ENCODE measurements around the gene XRN2.

Gene XRN2

DNA sequence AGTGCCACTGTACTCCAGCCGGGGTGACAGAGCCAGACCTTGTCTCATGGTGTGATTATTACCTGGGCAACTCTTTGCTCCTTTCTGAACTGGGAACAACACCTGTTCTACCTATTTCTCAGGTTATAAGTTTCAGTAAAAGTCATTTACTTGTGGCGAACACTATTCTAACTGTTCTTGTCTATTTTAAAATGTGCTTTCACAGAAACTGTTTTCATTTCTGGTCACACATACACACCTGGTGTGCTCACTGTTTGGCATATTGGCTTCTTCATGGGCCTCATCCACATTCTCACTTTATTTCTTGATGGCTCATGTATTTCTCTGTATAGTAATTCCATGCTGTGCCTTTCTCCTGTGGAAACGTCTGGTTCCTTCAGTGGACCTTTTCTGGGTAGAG lies 30.5 kb upstream of the XRN2 start:
- Histone ChIP-seq H3K9ac (ENCODE audit: low read depth, low read length) (no peak overlapping the region), H3K36me3 (ENCODE audit: control insufficient read depth, insufficient read depth, low read length) (no peaks in the 10 kb centered on the region), H3K27me3 (ENCODE audit: control insufficient read depth, insufficient read depth, low read length) (no peaks in the 10 kb centered on the region), H3K4me1 (ENCODE audit: control insufficient read depth, insufficient read depth, low read length) (no peaks in the 10 kb centered on the region), H3K4me3 (ENCODE audit: low read depth, low read length) (no peak overlapping the region), H3K9me3 (ENCODE audit: control insufficient read depth, insufficient read depth, low read length) (no peaks in the 10 kb centered on the region), H3K27ac (ENCODE audit: low read depth, low read length) (no peak overlapping the region)

DNA sequence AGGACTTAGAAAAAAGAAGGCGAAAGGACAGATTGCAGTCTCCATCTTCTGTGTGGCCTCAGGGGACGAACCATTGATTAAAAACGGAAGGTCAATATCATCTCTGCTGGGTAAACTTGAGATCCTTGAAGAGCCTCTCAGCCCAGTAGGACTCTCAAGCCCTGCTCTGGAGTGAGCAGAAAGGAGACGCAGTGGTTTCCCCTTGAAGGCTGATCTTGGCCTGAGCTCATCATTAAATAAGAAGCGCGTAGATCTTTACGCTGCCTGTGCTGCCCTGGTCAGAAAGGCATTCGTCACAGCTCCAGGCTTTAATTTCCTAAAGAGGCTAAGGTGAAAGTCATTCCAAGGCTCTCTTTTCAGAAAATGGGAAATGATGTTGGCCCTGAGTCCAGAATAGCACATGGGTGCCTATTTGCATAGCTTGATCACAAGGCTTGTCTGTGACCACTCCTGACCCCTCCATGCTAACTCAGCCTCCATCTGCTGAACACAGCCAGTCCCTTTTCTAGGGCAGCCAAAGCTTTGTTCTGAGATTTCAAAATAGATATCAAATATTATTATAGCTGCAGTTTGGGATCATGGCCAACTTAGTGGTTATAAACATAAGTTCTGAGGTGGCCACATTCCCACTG lies 29.3 kb upstream of the XRN2 start:
- Histone ChIP-seq H3K9me3 (ENCODE audit: control insufficient read depth, insufficient read depth, low read length) (no peaks in the 10 kb centered on the region), H3K27ac (ENCODE audit: low read depth, low read length) (no peak overlapping the region), H3K27me3 (ENCODE audit: control insufficient read depth, insufficient read depth, low read length) (no peaks in the 10 kb centered on the region), H3K9ac (ENCODE audit: low read depth, low read length) (no peak overlapping the region), H3K36me3 (ENCODE audit: control insufficient read depth, insufficient read depth, low read length) (no peaks in the 10 kb centered on the region), H3K4me1 (ENCODE audit: control insufficient read depth, insufficient read depth, low read length) (no peaks in the 10 kb centered on the region), H3K4me3 (ENCODE audit: low read depth, low read length) (no peak overlapping the region)

DNA sequence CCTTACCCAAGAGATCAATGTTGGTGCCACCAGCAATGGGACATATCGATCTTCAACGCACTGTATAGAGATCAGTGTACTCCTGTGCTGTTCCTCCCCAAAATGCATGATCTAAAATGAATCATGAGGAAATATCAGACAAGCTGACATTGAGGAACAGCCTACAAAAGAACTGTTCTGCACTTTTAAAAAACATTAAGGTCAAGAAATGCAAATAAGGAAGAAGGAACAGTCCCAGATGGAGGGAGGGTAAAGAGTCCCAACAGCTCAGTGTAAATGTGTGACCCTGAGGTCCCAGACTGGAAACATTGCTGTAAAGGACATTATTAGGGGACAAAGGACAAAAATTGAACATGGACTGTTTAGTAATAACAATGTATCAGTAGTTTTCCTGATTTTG lies 24.3 kb upstream of the XRN2 start:
- no peak overlapping the region for H3K9ac ChIP-seq (ENCODE audit: low read depth, low read length)
- H3K4me3 ChIP-seq (ENCODE audit: low read depth, low read length): no peak overlapping the region
- no peaks in the 10 kb centered on the region for H3K36me3 ChIP-seq (ENCODE audit: control insufficient read depth, insufficient read depth, low read length)
- no peaks in the 10 kb centered on the region for H3K4me1 ChIP-seq (ENCODE audit: control insufficient read depth, insufficient read depth, low read length)
- no peaks in the 10 kb centered on the region for H3K27me3 ChIP-seq (ENCODE audit: control insufficient read depth, insufficient read depth, low read length)
- no peak overlapping the region for H3K27ac ChIP-seq (ENCODE audit: low read depth, low read length)
- no peaks in the 10 kb centered on the region for H3K9me3 ChIP-seq (ENCODE audit: control insufficient read depth, insufficient read depth, low read length)

DNA sequence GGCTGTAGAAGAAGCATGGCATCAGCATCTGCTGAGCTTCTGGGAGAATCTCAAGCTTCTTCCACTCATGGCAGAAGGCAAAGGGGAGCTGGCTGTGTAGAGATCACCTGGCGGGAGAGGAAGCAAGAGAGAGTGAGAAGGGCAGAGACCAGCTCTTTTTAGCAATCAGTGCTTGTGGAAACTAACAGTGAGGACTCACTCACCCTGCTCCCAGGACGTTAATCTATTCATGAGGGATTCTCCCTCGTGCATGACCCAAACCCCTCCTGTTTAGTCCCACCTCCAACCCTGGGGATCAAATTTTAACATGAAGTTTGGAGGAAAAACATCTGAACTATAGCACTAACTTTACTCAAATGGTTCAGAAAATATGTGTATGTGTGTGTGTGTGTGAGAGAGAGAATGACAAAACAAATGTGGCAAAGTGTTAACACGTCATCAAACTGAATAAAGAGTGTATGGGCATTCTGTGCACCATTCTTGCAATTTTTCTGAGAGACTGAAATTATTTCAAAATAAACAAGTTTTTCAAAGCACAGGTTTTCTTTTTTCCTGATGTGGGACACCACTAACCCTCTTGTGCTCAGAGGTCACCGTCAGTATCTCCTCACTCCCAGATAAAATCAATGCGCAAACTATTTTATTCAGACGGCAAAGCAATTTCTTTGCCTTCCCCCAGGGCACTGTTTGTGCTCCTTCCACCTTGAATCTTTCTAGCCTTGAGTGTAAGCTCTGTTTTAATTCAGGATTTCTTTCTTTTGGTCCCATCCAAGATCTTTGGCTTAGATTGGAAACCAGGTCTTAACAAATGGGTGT lies 23.2 kb upstream of the XRN2 start:
- Histone ChIP-seq H3K27me3 (ENCODE audit: control insufficient read depth, insufficient read depth, low read length) (no peaks in the 10 kb centered on the region), H3K4me3 (ENCODE audit: low read depth, low read length) (no peak overlapping the region), H3K36me3 (ENCODE audit: control insufficient read depth, insufficient read depth, low read length) (no peaks in the 10 kb centered on the region), H3K9me3 (ENCODE audit: control insufficient read depth, insufficient read depth, low read length) (no peaks in the 10 kb centered on the region), H3K9ac (ENCODE audit: low read depth, low read length) (no peak overlapping the region), H3K27ac (ENCODE audit: low read depth, low read length) (no peak overlapping the region), H3K4me1 (ENCODE audit: control insufficient read depth, insufficient read depth, low read length) (no peaks in the 10 kb centered on the region)

DNA sequence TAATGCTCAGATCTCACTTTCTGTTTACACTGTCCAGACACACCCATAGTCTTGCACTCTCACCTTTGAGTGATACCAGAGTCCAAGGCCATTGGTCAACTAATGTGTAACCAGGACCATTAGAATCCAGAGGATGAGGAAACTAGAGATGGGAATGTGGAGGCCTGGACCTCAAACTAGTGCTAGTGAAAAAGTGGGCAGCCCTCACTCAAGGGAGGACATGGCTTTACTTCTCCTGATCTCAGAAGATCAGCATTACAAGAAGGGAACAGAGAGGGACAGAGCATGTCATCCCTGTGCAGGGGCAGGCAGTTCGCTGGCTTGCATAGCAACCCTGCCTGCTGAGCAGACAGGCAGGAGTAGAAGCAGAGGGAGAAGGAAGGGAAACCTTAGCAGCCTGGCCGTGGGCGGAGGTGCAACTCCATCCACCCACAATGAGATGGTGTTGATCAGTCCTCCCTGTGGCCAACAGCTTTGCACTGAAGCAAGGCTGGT lies 22.6 kb upstream of the XRN2 start:
- H3K4me3 ChIP-seq (ENCODE audit: low read depth, low read length): no peak overlapping the region
- no peaks in the 10 kb centered on the region for H3K9me3 ChIP-seq (ENCODE audit: control insufficient read depth, insufficient read depth, low read length)
- H3K27ac ChIP-seq (ENCODE audit: low read depth, low read length): no peak overlapping the region

DNA sequence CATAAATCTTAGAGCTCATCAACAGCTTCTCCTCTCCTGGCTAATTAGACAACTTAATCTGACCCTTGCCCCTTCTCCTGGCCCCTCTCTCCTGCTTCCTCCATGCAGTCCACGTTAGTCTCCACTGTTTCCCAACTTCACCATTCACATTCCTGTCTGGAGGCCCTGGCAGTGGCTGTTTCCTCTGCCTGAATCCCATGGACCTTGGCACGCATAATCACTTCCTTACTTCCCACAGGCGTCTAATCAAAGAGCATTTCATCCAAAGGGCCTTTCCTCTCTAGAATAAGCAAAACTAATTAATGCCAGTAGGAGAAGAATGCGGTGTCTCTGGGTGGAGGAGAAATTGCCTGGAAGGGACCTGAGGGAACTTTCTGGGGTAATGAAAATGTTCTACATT lies 16.4 kb upstream of the XRN2 start:
- Histone ChIP-seq H3K4me3 (ENCODE audit: low read depth, low read length) (no peak overlapping the region), H3K9ac (ENCODE audit: low read depth, low read length) (no peak overlapping the region), H3K36me3 (ENCODE audit: control insufficient read depth, insufficient read depth, low read length) (no peaks in the 10 kb centered on the region), H3K9me3 (ENCODE audit: control insufficient read depth, insufficient read depth, low read length) (no peaks in the 10 kb centered on the region), H3K4me1 (ENCODE audit: control insufficient read depth, insufficient read depth, low read length) (no peaks in the 10 kb centered on the region), H3K27ac (ENCODE audit: low read depth, low read length) (no peak overlapping the region), H3K27me3 (ENCODE audit: control insufficient read depth, insufficient read depth, low read length) (no peaks in the 10 kb centered on the region)

More for the DNA sequence above, 22.6 kb upstream of the XRN2 start:
- no peaks in the 10 kb centered on the region for H3K36me3 ChIP-seq (ENCODE audit: control insufficient read depth, insufficient read depth, low read length)
- H3K9ac ChIP-seq (ENCODE audit: low read depth, low read length): no peak overlapping the region
- no peaks in the 10 kb centered on the region for H3K27me3 ChIP-seq (ENCODE audit: control insufficient read depth, insufficient read depth, low read length)
- H3K4me1 ChIP-seq (ENCODE audit: control insufficient read depth, insufficient read depth, low read length): no peaks in the 10 kb centered on the region

DNA sequence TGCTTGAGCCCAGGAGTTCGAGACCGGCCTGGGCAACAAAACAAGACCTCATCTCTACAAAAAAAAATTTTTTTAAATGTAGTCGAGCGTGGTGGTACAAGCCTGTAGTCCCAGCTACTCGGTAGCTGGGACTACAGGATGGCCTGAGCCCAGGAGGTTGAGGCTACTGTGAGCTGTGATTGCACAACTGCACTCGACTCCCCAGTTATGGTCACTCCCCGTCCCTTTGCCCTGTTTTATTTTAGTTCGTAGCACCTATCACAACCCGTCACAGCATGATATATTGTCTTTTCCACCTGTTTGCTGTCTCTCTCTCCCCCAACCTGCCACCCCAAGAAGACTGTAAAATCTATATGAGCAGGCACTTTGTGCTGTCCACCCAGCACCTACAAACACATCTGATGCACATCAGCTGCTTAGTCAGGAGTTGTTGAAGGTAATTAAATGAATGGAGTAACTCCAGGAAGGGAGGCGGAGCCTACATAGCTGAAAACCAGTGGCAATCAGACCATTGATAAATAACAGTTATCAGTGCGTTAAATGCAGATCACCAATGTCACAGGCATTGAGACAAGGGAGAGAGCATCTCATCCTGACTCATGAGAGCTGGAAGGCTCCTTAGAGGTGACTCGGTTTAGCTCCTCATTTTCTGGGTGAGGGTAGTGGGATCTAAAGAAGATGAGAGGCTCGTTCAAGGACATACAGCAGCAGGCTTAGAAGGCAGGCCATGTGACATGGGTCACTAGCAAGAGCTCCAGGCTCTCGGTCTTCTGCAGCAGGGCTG lies 14.4 kb upstream of the XRN2 start:
- no peak overlapping the region for H3K9ac ChIP-seq (ENCODE audit: low read depth, low read length)
- H3K27ac ChIP-seq (ENCODE audit: low read depth, low read length): no peak overlapping the region
- no peaks in the 10 kb centered on the region for H3K9me3 ChIP-seq (ENCODE audit: control insufficient read depth, insufficient read depth, low read length)
- no peak overlapping the region for H3K4me3 ChIP-seq (ENCODE audit: low read depth, low read length)
- H3K36me3 ChIP-seq (ENCODE audit: control insufficient read depth, insufficient read depth, low read length): no peaks in the 10 kb centered on the region
- no peaks in the 10 kb centered on the region for H3K27me3 ChIP-seq (ENCODE audit: control insufficient read depth, insufficient read depth, low read length)
- H3K4me1 ChIP-seq (ENCODE audit: control insufficient read depth, insufficient read depth, low read length): no peaks in the 10 kb centered on the region

DNA sequence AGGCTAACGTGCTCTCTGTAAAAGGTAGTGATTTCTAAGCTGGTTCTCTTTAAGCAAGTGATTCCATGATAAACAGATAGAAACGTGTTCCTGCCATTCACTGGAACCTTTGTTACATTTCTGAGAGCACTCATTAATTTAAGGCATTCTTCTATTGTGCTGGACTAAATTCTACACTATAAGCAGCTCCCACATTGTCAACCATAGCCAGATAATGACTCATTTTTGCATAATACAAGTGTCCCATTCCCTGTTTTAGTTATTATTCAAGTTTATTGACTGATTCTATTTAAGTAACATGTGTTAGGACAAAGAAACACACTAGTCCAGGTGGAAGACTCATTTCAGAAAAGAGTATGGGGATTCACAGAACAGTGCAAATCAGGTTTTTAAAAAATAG lies 13.5 kb upstream of the XRN2 start:
- Histone ChIP-seq H3K4me3 (ENCODE audit: low read depth, low read length) (no peak overlapping the region), H3K9ac (ENCODE audit: low read depth, low read length) (no peak overlapping the region), H3K4me1 (ENCODE audit: control insufficient read depth, insufficient read depth, low read length) (peaks cover 4% of the 10 kb centered on the region; the same call in 1 of the 2 replicates), H3K36me3 (ENCODE audit: control insufficient read depth, insufficient read depth, low read length) (no peaks in the 10 kb centered on the region), H3K27ac (ENCODE audit: low read depth, low read length) (no peak overlapping the region), H3K9me3 (ENCODE audit: control insufficient read depth, insufficient read depth, low read length) (no peaks in the 10 kb centered on the region), H3K27me3 (ENCODE audit: control insufficient read depth, insufficient read depth, low read length) (no peaks in the 10 kb centered on the region)

DNA sequence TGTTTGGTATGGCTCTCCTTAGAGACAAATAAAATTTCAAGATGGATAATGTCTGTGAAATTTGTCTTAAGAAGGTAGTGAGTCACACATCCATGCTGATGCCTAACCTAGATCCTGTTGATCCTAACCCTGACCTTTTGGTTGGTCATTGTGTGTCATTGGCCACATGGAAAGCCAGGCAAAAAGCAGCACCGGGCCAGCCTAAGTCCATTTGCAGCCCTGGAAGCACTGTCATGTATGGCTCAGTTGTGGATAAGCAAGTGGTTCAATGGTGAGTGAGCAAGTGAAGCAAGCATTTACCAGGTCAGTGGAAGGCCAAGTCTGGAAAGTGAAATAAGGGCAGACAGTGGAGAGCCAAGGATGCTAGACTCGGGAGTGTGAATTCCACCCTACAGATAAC lies 12.1 kb upstream of the XRN2 start:
- H3K27ac ChIP-seq (ENCODE audit: low read depth, low read length): no peak overlapping the region
- no peaks in the 10 kb centered on the region for H3K27me3 ChIP-seq (ENCODE audit: control insufficient read depth, insufficient read depth, low read length)
- H3K9ac ChIP-seq (ENCODE audit: low read depth, low read length): no peak overlapping the region
- H3K9me3 ChIP-seq (ENCODE audit: control insufficient read depth, insufficient read depth, low read length): no peaks in the 10 kb centered on the region
- H3K36me3 ChIP-seq (ENCODE audit: control insufficient read depth, insufficient read depth, low read length): no peaks in the 10 kb centered on the region
- peaks cover 4% of the 10 kb centered on the region; the same call in 1 of the 2 replicates for H3K4me1 ChIP-seq (ENCODE audit: control insufficient read depth, insufficient read depth, low read length)
- H3K4me3 ChIP-seq (ENCODE audit: low read depth, low read length): no peak overlapping the region

DNA sequence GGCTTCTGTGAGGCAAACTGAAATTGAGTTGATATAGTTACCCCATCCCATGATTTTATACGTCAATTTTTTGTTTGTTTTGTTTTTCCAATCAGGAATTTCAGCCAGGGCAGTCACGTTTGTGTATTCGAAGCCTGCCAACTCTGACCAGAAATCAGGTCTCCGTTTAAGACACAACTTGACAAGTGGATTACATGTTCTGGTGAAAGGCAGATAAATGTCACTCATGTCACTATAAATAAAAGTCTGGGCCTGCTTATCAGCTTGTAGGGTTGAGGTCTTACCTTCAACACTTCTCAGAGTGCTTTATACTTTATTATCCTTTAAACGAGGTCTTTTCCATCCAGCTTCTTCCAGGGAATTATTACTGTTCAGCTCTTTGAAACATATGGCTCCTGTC lies 8.4 kb upstream of the XRN2 start:
- Histone ChIP-seq H3K27me3 (ENCODE audit: control insufficient read depth, insufficient read depth, low read length) (no peaks in the 10 kb centered on the region), H3K9ac (ENCODE audit: low read depth, low read length) (no peak overlapping the region), H3K9me3 (ENCODE audit: control insufficient read depth, insufficient read depth, low read length) (no peaks in the 10 kb centered on the region), H3K4me3 (ENCODE audit: low read depth, low read length) (no peak overlapping the region), H3K36me3 (ENCODE audit: control insufficient read depth, insufficient read depth, low read length) (no peaks in the 10 kb centered on the region), H3K4me1 (ENCODE audit: control insufficient read depth, insufficient read depth, low read length) (peaks cover 4% of the 10 kb centered on the region; the same call in 1 of the 2 replicates), H3K27ac (ENCODE audit: low read depth, low read length) (no peak overlapping the region)
